Coronary artery (tissue), 2 donors: ENCODE measurements around the gene SRBD1.

ENCODE experiments used
- DNase-seq: peaks from one replicate; pipeline ENCODE4 v3.0.0-alpha.2; 2017; ENCODE audit warnings: low spot score
- H3K27ac ChIP-seq, 2 donors: fragments of 200-600 bp; sonication (generic); one replicate each; pipeline ENCODE4 v1.5.1; 2016 to 2019
- H3K4me3 ChIP-seq: fragments of 200-600 bp; sonication (generic); 2 replicates; pipeline ENCODE4 v1.5.1; 2016; ENCODE audit warnings: mild to moderate bottlenecking, moderate library complexity
- TF ChIP-seq, protein P1 (sequence below): fragments of 200-600 bp; sonication (generic); IDR thresholded peaks from one replicate; pipeline ENCODE4 v1.5.1; 2019; ENCODE audit warnings: antibody characterized with exemption

Gene SRBD1

DNA sequence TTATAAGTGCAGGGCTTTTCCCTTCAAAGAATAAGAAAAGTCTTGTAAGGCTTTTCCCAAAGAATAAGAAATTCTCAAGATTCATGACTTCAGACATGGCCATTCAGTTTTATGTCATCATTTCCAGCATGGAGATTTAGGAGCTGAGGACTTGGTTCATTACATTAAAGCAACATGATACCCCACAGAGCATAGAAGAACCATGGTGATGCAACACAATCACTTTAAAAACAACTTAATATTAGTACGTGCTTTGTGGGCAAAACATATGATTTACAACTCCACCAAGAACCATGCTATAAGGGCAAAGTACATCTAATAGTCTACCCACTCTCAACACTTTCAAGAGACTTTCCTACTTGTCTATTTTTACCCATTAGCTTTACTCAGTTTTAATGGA, 214.4 kb downstream of the SRBD1 start:
- Histone ChIP-seq H3K4me3 (no peak overlapping the region), H3K27ac (no peak overlapping the region)
- no peak for DNase-seq
- TF ChIP-seq, protein P1, sequence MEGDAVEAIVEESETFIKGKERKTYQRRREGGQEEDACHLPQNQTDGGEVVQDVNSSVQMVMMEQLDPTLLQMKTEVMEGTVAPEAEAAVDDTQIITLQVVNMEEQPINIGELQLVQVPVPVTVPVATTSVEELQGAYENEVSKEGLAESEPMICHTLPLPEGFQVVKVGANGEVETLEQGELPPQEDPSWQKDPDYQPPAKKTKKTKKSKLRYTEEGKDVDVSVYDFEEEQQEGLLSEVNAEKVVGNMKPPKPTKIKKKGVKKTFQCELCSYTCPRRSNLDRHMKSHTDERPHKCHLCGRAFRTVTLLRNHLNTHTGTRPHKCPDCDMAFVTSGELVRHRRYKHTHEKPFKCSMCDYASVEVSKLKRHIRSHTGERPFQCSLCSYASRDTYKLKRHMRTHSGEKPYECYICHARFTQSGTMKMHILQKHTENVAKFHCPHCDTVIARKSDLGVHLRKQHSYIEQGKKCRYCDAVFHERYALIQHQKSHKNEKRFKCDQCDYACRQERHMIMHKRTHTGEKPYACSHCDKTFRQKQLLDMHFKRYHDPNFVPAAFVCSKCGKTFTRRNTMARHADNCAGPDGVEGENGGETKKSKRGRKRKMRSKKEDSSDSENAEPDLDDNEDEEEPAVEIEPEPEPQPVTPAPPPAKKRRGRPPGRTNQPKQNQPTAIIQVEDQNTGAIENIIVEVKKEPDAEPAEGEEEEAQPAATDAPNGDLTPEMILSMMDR, result no peak

DNA sequence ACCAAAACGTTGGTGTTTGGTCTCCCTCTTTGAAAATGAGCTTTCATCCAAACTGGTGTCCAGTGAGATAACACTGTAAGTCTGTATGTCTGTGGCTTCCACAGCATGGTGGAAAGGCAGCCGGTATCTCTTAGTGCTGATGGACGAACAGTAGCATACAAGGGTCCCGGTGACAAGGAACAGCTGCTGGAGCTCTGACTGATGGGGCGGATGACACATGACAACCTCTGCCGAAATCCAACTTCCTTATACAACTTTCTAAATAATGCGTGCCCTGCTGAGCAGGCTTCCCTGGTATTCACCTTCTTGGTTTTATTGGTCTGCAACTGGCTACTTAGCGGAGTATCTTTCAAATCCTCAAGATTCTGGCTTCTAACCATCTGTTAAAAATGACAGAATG, 216.2 kb downstream of the SRBD1 start:
- TF ChIP-seq, protein P1, result no peak
- no peak overlapping the region for H3K4me3 ChIP-seq
- DNase-seq, result no peak

DNA sequence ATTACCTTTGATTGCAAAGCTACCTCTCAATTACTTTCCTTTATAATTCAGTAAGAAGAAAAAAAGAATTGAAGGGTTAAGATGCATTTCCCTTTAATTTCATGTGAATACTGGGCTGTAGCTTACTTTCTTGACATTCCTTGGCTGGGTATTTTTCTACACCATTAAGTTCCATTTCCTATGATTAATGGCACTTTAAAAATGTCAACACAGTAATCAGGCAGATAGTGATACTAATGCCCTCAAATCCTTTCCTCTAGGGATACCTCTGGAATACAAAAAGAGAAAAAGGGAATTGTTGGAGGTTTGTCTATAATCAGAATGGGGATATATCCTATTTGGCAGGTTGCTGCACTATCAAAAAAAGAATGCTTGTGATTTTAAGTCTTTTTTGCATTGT, 216.9 kb downstream of the SRBD1 start:
- Histone ChIP-seq H3K4me3 (no peak overlapping the region), H3K27ac (no peak overlapping the region)
- no peak for DNase-seq
- TF ChIP-seq, protein P1, result no peak

More for the DNA sequence above, 216.2 kb downstream of the SRBD1 start:
- H3K27ac ChIP-seq, result no peak overlapping the region

DNA sequence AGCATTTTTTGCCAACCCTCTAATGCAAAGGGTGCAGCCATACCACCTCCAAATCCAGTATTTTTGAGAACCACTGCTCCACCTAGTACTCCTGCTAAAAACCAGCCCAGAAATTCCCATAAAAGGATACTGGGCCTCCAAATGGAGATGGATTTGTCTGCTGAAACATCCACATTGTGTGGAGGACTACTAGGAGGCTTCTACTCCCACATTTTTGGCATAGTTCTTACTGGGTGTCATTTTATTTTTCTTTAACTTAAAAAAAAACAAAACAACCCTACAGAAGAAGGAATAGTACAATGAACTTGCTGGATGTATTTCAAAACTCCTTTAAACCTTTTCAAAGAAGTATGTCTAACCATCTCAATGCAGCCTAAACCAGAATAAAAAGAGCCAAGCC, 219.2 kb downstream of the SRBD1 start:
- H3K27ac ChIP-seq, result no peak overlapping the region
- no peak overlapping the region for H3K4me3 ChIP-seq
- TF ChIP-seq, protein P1, result no peak
- no peak for DNase-seq

DNA sequence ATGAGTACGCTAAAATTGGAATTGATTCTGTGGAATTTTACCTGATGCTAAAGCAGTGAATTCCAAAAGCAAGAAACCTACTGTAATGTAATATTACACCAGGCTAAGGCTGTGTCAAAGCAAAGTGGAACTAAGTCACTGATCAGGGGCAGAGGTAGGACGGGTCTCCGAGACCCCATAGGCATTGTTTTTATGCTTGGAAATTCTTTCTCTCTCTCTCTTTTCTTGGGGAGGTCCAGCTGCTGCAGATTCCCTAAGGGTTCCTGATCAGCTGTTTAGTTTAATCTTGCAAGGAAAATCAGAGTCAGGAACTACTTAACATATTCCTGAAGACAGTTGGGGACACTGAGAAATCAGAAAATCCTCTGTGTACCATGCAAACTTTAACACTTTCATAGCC, 220.2 kb downstream of the SRBD1 start:
- no peak for DNase-seq
- Histone ChIP-seq H3K27ac (no peak overlapping the region), H3K4me3 (no peak overlapping the region)
- TF ChIP-seq, protein P1, result no peak

DNA sequence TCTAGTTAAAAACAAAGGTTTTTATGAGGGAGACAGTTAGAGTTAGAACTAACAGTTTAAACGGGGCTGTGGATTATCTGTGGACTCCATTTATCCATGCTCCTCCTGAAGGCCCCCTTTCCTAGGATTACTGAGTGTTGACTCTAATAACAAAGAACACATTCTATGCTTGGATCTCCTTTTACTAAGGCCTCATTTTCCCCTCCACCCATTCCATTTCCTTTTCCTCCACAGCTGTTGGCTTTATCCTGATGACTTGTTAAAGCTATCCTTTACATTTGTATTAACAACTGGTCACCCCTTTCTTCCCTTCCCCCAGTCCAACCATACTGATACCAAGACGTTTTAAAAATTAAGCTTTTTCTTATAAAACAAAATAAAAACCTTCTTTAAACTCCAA, 220.6 kb downstream of the SRBD1 start:
- DNase-seq, result no peak
- Histone ChIP-seq H3K4me3 (no peak overlapping the region), H3K27ac (no peak overlapping the region)
- TF ChIP-seq, protein P1, result no peak

DNA sequence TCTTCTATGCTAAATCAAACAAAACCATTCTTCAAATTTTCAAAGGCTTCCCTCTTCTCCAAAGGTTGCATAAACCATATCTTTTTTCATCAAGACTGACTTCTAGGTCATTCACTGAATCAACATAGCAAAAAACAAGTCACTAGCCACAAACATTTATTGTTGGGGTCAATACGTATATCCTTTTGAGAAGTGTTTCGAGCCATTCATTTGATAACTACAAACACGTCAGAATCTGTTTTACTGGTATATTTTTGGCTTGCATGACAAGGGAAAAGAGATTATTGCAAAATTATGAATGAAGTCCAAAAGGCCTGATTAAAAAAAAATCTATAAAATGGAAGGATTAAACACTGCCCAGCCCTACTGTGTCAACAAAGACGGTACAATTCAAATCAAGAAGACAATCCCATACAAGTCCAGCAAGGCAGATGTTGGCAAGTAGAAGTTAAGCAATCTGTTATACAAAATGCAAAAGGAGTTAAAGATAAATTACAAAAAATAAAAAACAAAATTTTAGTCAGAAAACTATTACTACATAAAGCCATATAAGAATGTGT, 222.4 kb downstream of the SRBD1 start:
- Histone ChIP-seq H3K4me3 (no peak overlapping the region), H3K27ac (no peak overlapping the region)
- TF ChIP-seq, protein P1, result no peak
- DNase-seq, result no peak
